ENCODE results near the gene MECP2. TPM values are rescaled to one million over a fixed set of nuclear protein-coding genes. Genes with fewer than 3 reads are reported as not detected.

The MECP2 gene
- total RNA-seq, 2 donors from 2014 or later: 70.4 to 73.5 TPM

- Mint-ChIP-seq H3K9me3 (no peaks in the 10 kb centered on the region), H3K27me3 (ENCODE audit: low read depth) (peaks cover 5% of the 10 kb centered on the region), H3K36me3 (ENCODE audit: insufficient read depth in 2 of 2) (peaks cover 0 to 3% of the 10 kb centered on the region in 2 donors), H3K4me3 (no peak overlapping the region), H3K27ac (peak overlapping the region; percentile 30), H3K4me1 (ENCODE audit: low read depth) (peaks cover 11% of the 10 kb centered on the region)
- ATAC-seq (replicated peaks in 1 of 2) (no peak), DNase-seq (no peak)
Observed at GRCh38 chrX:154023276-154024000, 74.1 kb downstream of the MECP2 start.

- no peak overlapping the region for H3K27ac Mint-ChIP-seq
- DNase-seq: no peak
- H3K36me3 Mint-ChIP-seq (ENCODE audit: insufficient read depth in 2 of 2): peaks cover 0 to 3% of the 10 kb centered on the region in 2 donors
- H3K4me1 Mint-ChIP-seq (ENCODE audit: low read depth): peaks cover 11% of the 10 kb centered on the region
- no peak overlapping the region for H3K4me3 Mint-ChIP-seq
- no peaks in the 10 kb centered on the region for H3K27me3 Mint-ChIP-seq (ENCODE audit: low read depth)
- H3K9me3 Mint-ChIP-seq: no peaks in the 10 kb centered on the region
- ATAC-seq (replicated peaks in 1 of 2): no peak
Observed at GRCh38 chrX:154022108-154022507, 75.4 kb downstream of the MECP2 start.

- Mint-ChIP-seq H3K4me3 (peak overlapping the region; percentile 83 to 97), H3K9me3 (no peaks in the 10 kb centered on the region), H3K27me3 (ENCODE audit: low read depth) (no peaks in the 10 kb centered on the region), H3K36me3 (ENCODE audit: insufficient read depth in 2 of 2) (peaks cover 0 to 3% of the 10 kb centered on the region in 2 donors), H3K4me1 (ENCODE audit: low read depth) (peaks cover 11% of the 10 kb centered on the region), H3K27ac (peak overlapping the region; percentile 68)
- peak; percentile 26 to 32 for ATAC-seq (replicated peaks in 1 of 2)
- DNase-seq: peak in 1 of 2 donors; percentile 35
Observed at GRCh38 chrX:154021131-154021611, 76.3 kb downstream of the MECP2 start.

- Mint-ChIP-seq H3K4me1 (ENCODE audit: low read depth) (peaks cover 16% of the 10 kb centered on the region), H3K36me3 (ENCODE audit: insufficient read depth in 2 of 2) (peaks cover 0 to 3% of the 10 kb centered on the region in 2 donors), H3K4me3 (peak overlapping the region; percentile 83 to 97), H3K27me3 (ENCODE audit: low read depth) (peaks cover 5% of the 10 kb centered on the region), H3K27ac (peak overlapping the region; percentile 97), H3K9me3 (no peaks in the 10 kb centered on the region)
- ATAC-seq (replicated peaks in 1 of 2) (peak; percentile 0 to 18), DNase-seq (no peak)
Observed at GRCh38 chrX:154020536-154021115, 76.9 kb downstream of the MECP2 start.

GRCh38 chrX:154019633-154020528, 77.6 kb downstream of the MECP2 start, which contains the start of gene IRAK1:
TSS of gene IRAK1 (minus strand) at chrX:154019902. CDS start at chrX:154019812, 90 bp downstream.
- peak within 1 kb of the TSS; percentile 85 to 97 for H3K4me3 Mint-ChIP-seq
- peaks cover 0 to 6% of the 10 kb centered on the region in 2 donors for H3K36me3 Mint-ChIP-seq (ENCODE audit: insufficient read depth in 2 of 2)
- ATAC-seq (replicated peaks in 1 of 2) (peak; percentile 82 to 87), DNase-seq (peak; percentile 63 to 76)
- peaks cover 5% of the 10 kb centered on the region for H3K27me3 Mint-ChIP-seq (ENCODE audit: low read depth)
- H3K4me1 Mint-ChIP-seq (ENCODE audit: low read depth): peaks cover 20% of the 10 kb centered on the region
- H3K9me3 Mint-ChIP-seq: no peaks in the 10 kb centered on the region
- peak within 1 kb of the TSS; percentile 97 for H3K27ac Mint-ChIP-seq

GRCh38 chrX:154019061-154019621, 78.4 kb downstream of the MECP2 start:
- DNase-seq: peak; percentile 31 to 38
- H3K27ac Mint-ChIP-seq: peak overlapping the region; percentile 96
- H3K4me1 Mint-ChIP-seq (ENCODE audit: low read depth): peaks cover 26% of the 10 kb centered on the region
- H3K9me3 Mint-ChIP-seq: no peaks in the 10 kb centered on the region
- H3K36me3 Mint-ChIP-seq (ENCODE audit: insufficient read depth in 2 of 2): peaks cover 0 to 7% of the 10 kb centered on the region in 2 donors
- H3K27me3 Mint-ChIP-seq (ENCODE audit: low read depth): peaks cover 5% of the 10 kb centered on the region
- ATAC-seq (replicated peaks in 1 of 2): peak; percentile 2 to 12
- peak overlapping the region; percentile 85 to 90 for H3K4me3 Mint-ChIP-seq

- H3K4me1 Mint-ChIP-seq (ENCODE audit: low read depth): peaks cover 26% of the 10 kb centered on the region
- no peak for ATAC-seq (replicated peaks in 1 of 2)
- H3K27me3 Mint-ChIP-seq (ENCODE audit: low read depth): peaks cover 5% of the 10 kb centered on the region
- H3K4me3 Mint-ChIP-seq: peak overlapping the region; percentile 85 to 90
- H3K36me3 Mint-ChIP-seq (ENCODE audit: insufficient read depth in 2 of 2): peaks cover 0 to 7% of the 10 kb centered on the region in 2 donors
- no peak for DNase-seq
- H3K27ac Mint-ChIP-seq: peak overlapping the region; percentile 96
- H3K9me3 Mint-ChIP-seq: no peaks in the 10 kb centered on the region
Observed at GRCh38 chrX:154018518-154019060, 78.9 kb downstream of the MECP2 start.

GRCh38 chrX:154017766-154018517, 79.6 kb downstream of the MECP2 start:
- ATAC-seq (replicated peaks in 1 of 2): no peak
- H3K4me1 Mint-ChIP-seq (ENCODE audit: low read depth): peaks cover 26% of the 10 kb centered on the region
- peaks cover 5% of the 10 kb centered on the region for H3K27me3 Mint-ChIP-seq (ENCODE audit: low read depth)
- DNase-seq: no peak
- H3K9me3 Mint-ChIP-seq: no peaks in the 10 kb centered on the region
- peaks cover 0 to 7% of the 10 kb centered on the region in 2 donors for H3K36me3 Mint-ChIP-seq (ENCODE audit: insufficient read depth in 2 of 2)
- H3K4me3 Mint-ChIP-seq: peak overlapping the region; percentile 85 to 90
- H3K27ac Mint-ChIP-seq: peak overlapping the region; percentile 96

GRCh38 chrX:154016366-154017076, 81.0 kb downstream of the MECP2 start:
- ATAC-seq (replicated peaks in 1 of 2) (no peak), DNase-seq (no peak)
- H3K4me3 Mint-ChIP-seq: no peak overlapping the region
- no peak overlapping the region for H3K27ac Mint-ChIP-seq
- peaks cover 0 to 10% of the 10 kb centered on the region in 2 donors for H3K36me3 Mint-ChIP-seq (ENCODE audit: insufficient read depth in 2 of 2)
- peaks cover 5% of the 10 kb centered on the region for H3K27me3 Mint-ChIP-seq (ENCODE audit: low read depth)
- H3K4me1 Mint-ChIP-seq (ENCODE audit: low read depth): peaks cover 26% of the 10 kb centered on the region
- H3K9me3 Mint-ChIP-seq: no peaks in the 10 kb centered on the region

- ATAC-seq (replicated peaks in 1 of 2) (no peak), DNase-seq (no peak)
- H3K9me3 Mint-ChIP-seq: no peaks in the 10 kb centered on the region
- peaks cover 5% of the 10 kb centered on the region for H3K27me3 Mint-ChIP-seq (ENCODE audit: low read depth)
- peaks cover 0 to 11% of the 10 kb centered on the region in 2 donors for H3K36me3 Mint-ChIP-seq (ENCODE audit: insufficient read depth in 2 of 2)
- no peak overlapping the region for H3K4me3 Mint-ChIP-seq
- H3K27ac Mint-ChIP-seq: no peak overlapping the region
- peaks cover 18% of the 10 kb centered on the region for H3K4me1 Mint-ChIP-seq (ENCODE audit: low read depth)
Observed at GRCh38 chrX:154015581-154016264, 81.8 kb downstream of the MECP2 start.
